GM19023 (cell line): ENCODE data around the gene MED28.
A peak's percentile ranks its signal among the peaks of the same experiment; 100 is the strongest.
"Not testable (repeated sequence)": the region's sequence is repeated elsewhere in the genome, so short reads cannot be mapped to it uniquely, and the experiment has no call there.

Experiments
- ATAC-seq: cut with Tn5 transposase; IDR thresholded peaks from one replicate; pipeline ENCODE4 v1.9.1; 2021; ENCODE audit warnings: mild to moderate bottlenecking, moderate library complexity; ENCODE audit not compliant: unreplicated experiment

MED28 gene

GRCh38 chr4:17616283-17616682 is 1.8 kb downstream of the MED28 start:
- no peak for ATAC-seq

- no peak for ATAC-seq
Measured at GRCh38 chr4:17618926-17619325, 4.5 kb downstream of the MED28 start.

- ATAC-seq = no peak
Measured at GRCh38 chr4:17619416-17620105, 5.1 kb downstream of the MED28 start.

- ATAC-seq = no peak
Measured at GRCh38 chr4:17623451-17624001, 9.1 kb downstream of the MED28 start.

- ATAC-seq = no peak
Measured at GRCh38 chr4:17624821-17625220, 10.4 kb downstream of the MED28 start.

- ATAC-seq = no peak
Measured at GRCh38 chr4:17630228-17630627, 15.8 kb downstream of the MED28 start.

GRCh38 chr4:17633600-17633999 is 19.2 kb downstream of the MED28 start:
- ATAC-seq = no peak

GRCh38 chr4:17635056-17635455 is 20.6 kb downstream of the MED28 start:
- no peak for ATAC-seq

- ATAC-seq = no peak
Measured at GRCh38 chr4:17636341-17636695, 21.9 kb downstream of the MED28 start.

- ATAC-seq = peak; percentile 87
Measured at GRCh38 chr4:17636696-17637622, 22.5 kb downstream of the MED28 start.

- no peak for ATAC-seq
Measured at GRCh38 chr4:17639136-17639535, 24.7 kb downstream of the MED28 start.

GRCh38 chr4:17642398-17642783 is 27.9 kb downstream of the MED28 start:
- no peak for ATAC-seq

- ATAC-seq = no peak
Measured at GRCh38 chr4:17646693-17647092, 32.3 kb downstream of the MED28 start.

GRCh38 chr4:17647176-17647806 is 32.9 kb downstream of the MED28 start:
- ATAC-seq = no peak

- no peak for ATAC-seq
Measured at GRCh38 chr4:17647927-17648326, 33.5 kb downstream of the MED28 start.

- no peak for ATAC-seq
Measured at GRCh38 chr4:17650406-17650805, 36.0 kb downstream of the MED28 start.

- no peak for ATAC-seq
Measured at GRCh38 chr4:17654701-17655100, 40.3 kb downstream of the MED28 start.

- ATAC-seq = no peak
Measured at GRCh38 chr4:17657090-17657489, 42.6 kb downstream of the MED28 start.

- ATAC-seq = no peak
Measured at GRCh38 chr4:17657849-17658248, 43.4 kb downstream of the MED28 start.

GRCh38 chr4:17659196-17659595 is 44.8 kb downstream of the MED28 start:
- ATAC-seq = not testable (repeated sequence)

GRCh38 chr4:17662694-17663093 is 48.3 kb downstream of the MED28 start:
- no peak for ATAC-seq
